OCI-LY7 (cell line): ENCODE measurements around the gene VHLL. TPM values are rescaled to one million over a fixed set of nuclear protein-coding genes. Genes with fewer than 3 reads are reported as not detected.

ENCODE experiments used
- BruUV-seq: library from RNA; stranded (reverse); fragments of 400-500 nt; replicated peaks from 2 replicates; lab custom pipeline; 2021; lab: Mats Ljungman, UMichigan
- CTCF ChIA-PET: fragments of 300-600 bp; sonication (Branson Sonifier 250); formaldehyde crosslinking; loops from one replicate; lab custom pipeline; 2022; ENCODE audit warnings: antibody characterized with exemption; ENCODE audit not compliant: unreplicated experiment; lab: Charles Lee
- POLR2A ChIA-PET: fragments of 300-600 bp; sonication (Branson Sonifier 250); formaldehyde crosslinking; loops from one replicate; lab custom pipeline; 2022; ENCODE audit warnings: antibody characterized with exemption; lab: Charles Lee
- DNase-seq: peaks from one replicate; pipeline ENCODE4 v3.0.0-alpha.2; 2015; ENCODE audit warnings: low spot score
- H2AFZ ChIP-seq: fragments of 200-600 bp; sonication (generic), shearing (Covaris generic); 2 replicates; pipeline ENCODE4 v1.6.1; 2014; ENCODE audit warnings: mild to moderate bottlenecking, antibody characterized with exemption, low read length, moderate library complexity
- H3K27ac ChIP-seq: fragments of 200-600 bp; sonication (generic); 2 replicates; pipeline ENCODE4 v1.5.1; 2014; ENCODE audit warnings: mixed run types, low read depth, mild to moderate bottlenecking, moderate library complexity, low read length, inconsistent platforms; ENCODE audit not compliant: poor library complexity, severe bottlenecking
- H3K36me3 ChIP-seq: fragments of 200-600 bp; sonication (generic); 2 replicates; pipeline ENCODE4 v1.6.1; 2014; ENCODE audit warnings: mild to moderate bottlenecking, antibody characterized with exemption, low read length, moderate library complexity, mixed read lengths; ENCODE audit not compliant: insufficient read depth
- H3K4me1 ChIP-seq: fragments of 200-600 bp; sonication (generic); 2 replicates; pipeline ENCODE4 v1.5.1; 2014; ENCODE audit warnings: mild to moderate bottlenecking, low read length; ENCODE audit not compliant: insufficient read depth, poor library complexity, severe bottlenecking
- H3K4me2 ChIP-seq: fragments of 200-600 bp; sonication (generic); 2 replicates; pipeline ENCODE4 v1.6.1; 2014; ENCODE audit warnings: mild to moderate bottlenecking, low read length
- H3K4me3 ChIP-seq: fragments of 200-600 bp; sonication (generic); 2 replicates; pipeline ENCODE4 v1.5.1; 2014; ENCODE audit warnings: mild to moderate bottlenecking, low read depth, low read length; ENCODE audit not compliant: poor library complexity, severe bottlenecking
- H3K79me2 ChIP-seq: fragments of 200-600 bp; sonication (generic); 2 replicates; pipeline ENCODE4 v1.6.1; 2016; ENCODE audit warnings: low read depth, mild to moderate bottlenecking, low read length, moderate library complexity, mixed read lengths; ENCODE audit not compliant: insufficient read depth
- H3K9me2 ChIP-seq: fragments of 200-600 bp; sonication (generic); 2 replicates; pipeline ENCODE4 v1.6.1; 2016; ENCODE audit warnings: mild to moderate bottlenecking, low read length, mixed read lengths; ENCODE audit not compliant: insufficient read depth
- H3K9me3 ChIP-seq: fragments of 200-600 bp; sonication (generic); 2 replicates; pipeline ENCODE4 v1.6.1; 2014; ENCODE audit warnings: mild to moderate bottlenecking, mixed run types, low read length, mixed read lengths
- H4K20me1 ChIP-seq: fragments of 200-600 bp; sonication (generic); 2 replicates; pipeline ENCODE4 v1.6.1; 2014; ENCODE audit warnings: mild to moderate bottlenecking, antibody characterized with exemption, low read length, moderate library complexity, mixed read lengths; ENCODE audit not compliant: insufficient read depth
- EZH2phosphoT487 ChIP-seq: fragments of 200-600 bp; sonication (generic); IDR thresholded peaks from 2 replicates; pipeline ENCODE4 v1.6.1; 2018; ENCODE audit warnings: low read depth, borderline replicate concordance, mild to moderate bottlenecking, mixed run types, antibody characterized with exemption, low read length, moderate library complexity, mixed read lengths
- intact Hi-C: fragments of 100-400 bp; cut with micrococcal nuclease; formaldehyde crosslinking; loops from one replicate; pipeline ENCODE4 v1.10.0; 2022; ENCODE audit not compliant: unreplicated experiment
- total RNA-seq, 2 experiments: library from RNA; depleted of rRNA in 1 of 2; stranded (reverse); fragments of >200 nt in 1 of 2; shearing (Covaris generic) in 1 of 2; gene quantifications; 2 replicates each; pipeline ENCODE4 v1.2.3, GENCODE V29; 2014 to 2022
- TF ChIP-seq, protein P1 (sequence below): fragments of 200-600 bp; sonication (generic); conservative IDR thresholded peaks from 2 replicates; pipeline ENCODE4 v1.5.1; 2014; ENCODE audit warnings: mild to moderate bottlenecking, antibody characterized with exemption, low read length, moderate library complexity, mixed read lengths

Gene VHLL
- total RNA-seq, 2 experiments from 2014 or later, result 0.63 TPM; not detected in 1

- Histone ChIP-seq H3K4me2 (no peak overlapping the region), H4K20me1 (no peaks in the 10 kb centered on the region), H3K9me2 (no peaks in the 10 kb centered on the region), H3K79me2 (no peaks in the 10 kb centered on the region), H2AFZ (no peak overlapping the region), H3K4me1 (no peaks in the 10 kb centered on the region), H3K9me3 (no peaks in the 10 kb centered on the region), H3K36me3 (peaks cover 88% of the 10 kb centered on the region), H3K27ac (no peak overlapping the region), H3K4me3 (no peak overlapping the region)
- CTCF ChIA-PET, result no interaction called here
- no peak for DNase-seq
- TF ChIP-seq, protein P1, sequence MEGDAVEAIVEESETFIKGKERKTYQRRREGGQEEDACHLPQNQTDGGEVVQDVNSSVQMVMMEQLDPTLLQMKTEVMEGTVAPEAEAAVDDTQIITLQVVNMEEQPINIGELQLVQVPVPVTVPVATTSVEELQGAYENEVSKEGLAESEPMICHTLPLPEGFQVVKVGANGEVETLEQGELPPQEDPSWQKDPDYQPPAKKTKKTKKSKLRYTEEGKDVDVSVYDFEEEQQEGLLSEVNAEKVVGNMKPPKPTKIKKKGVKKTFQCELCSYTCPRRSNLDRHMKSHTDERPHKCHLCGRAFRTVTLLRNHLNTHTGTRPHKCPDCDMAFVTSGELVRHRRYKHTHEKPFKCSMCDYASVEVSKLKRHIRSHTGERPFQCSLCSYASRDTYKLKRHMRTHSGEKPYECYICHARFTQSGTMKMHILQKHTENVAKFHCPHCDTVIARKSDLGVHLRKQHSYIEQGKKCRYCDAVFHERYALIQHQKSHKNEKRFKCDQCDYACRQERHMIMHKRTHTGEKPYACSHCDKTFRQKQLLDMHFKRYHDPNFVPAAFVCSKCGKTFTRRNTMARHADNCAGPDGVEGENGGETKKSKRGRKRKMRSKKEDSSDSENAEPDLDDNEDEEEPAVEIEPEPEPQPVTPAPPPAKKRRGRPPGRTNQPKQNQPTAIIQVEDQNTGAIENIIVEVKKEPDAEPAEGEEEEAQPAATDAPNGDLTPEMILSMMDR, result no peak
- no peak for TF ChIP-seq EZH2phosphoT487
- BruUV-seq, result no TSS peak
- POLR2A ChIA-PET, result no interaction called here
- intact Hi-C loops, result no loop called here
These were observed 41.4 kb downstream of the VHLL start for GRCh38 chr1:156257711-156258110.

DNA sequence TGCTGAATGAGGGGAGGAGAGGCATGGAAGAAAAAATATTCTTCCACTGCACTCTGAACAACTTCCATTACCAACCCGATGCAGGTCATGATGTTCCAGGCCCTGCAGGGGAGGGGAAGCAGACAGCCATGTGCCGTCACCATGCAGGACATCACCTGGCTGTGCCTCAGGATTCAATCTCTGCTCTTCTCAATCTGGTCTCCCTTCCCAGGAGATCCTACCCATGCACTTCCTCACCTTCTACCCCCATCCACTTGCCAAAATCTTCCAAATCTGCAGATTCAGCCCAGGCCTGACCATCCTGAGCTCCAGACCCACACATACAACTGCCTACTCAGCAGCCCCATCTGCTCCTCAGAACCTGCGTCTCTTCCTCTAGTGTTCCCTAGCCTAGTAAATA lies 45.5 kb downstream of the VHLL start:
- Histone ChIP-seq H3K9me2 (no peaks in the 10 kb centered on the region), H3K79me2 (no peaks in the 10 kb centered on the region), H3K4me1 (no peaks in the 10 kb centered on the region), H3K27ac (no peak overlapping the region), H3K4me3 (no peak overlapping the region), H3K36me3 (peaks cover 92% of the 10 kb centered on the region), H2AFZ (no peak overlapping the region), H3K4me2 (no peak overlapping the region), H4K20me1 (no peaks in the 10 kb centered on the region; the same call in 1 of the 2 replicates), H3K9me3 (no peaks in the 10 kb centered on the region)
- intact Hi-C loops, result no loop called here
- ChIA-PET CTCF (no interaction called here), POLR2A (no interaction called here)
- no peak for DNase-seq
- TF ChIP-seq, protein P1, result no peak
- no peak for TF ChIP-seq EZH2phosphoT487
- BruUV-seq, result no TSS peak

DNA sequence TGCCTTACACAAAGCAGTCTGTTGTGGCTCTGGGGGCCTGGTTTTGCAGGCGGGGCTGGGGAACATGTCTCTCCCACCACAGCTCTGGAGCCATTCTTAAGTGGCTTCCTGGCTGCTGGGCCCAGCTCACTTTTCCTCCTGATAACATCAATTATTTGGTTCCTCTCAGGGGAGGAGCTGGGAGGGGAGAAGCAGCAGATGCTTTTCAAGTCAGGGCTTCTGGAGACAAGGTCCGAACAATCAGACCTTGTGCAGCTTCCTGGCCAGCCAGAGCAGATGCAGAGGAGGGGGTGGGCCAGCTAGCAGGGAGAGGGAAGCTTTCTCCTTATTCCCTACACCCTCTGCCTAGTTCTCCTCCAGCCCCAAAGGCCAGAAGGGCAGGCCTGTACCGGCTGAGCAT lies 47.6 kb downstream of the VHLL start:
- ChIA-PET CTCF (no interaction called here), POLR2A (no interaction called here)
- no TSS peak for BruUV-seq
- H3K9me2 ChIP-seq, result no peaks in the 10 kb centered on the region
- H3K4me1 ChIP-seq, result no peaks in the 10 kb centered on the region
- no peaks in the 10 kb centered on the region for H3K79me2 ChIP-seq
- no peak overlapping the region for H3K4me2 ChIP-seq
- H3K36me3 ChIP-seq, result peaks cover 74% of the 10 kb centered on the region
- H3K27ac ChIP-seq, result no peak overlapping the region
- intact Hi-C loops, result no loop called here
- H2AFZ ChIP-seq, result no peak overlapping the region
- no peak overlapping the region for H3K4me3 ChIP-seq
- H4K20me1 ChIP-seq, result no peaks in the 10 kb centered on the region; the same call in 1 of the 2 replicates
- H3K9me3 ChIP-seq, result no peaks in the 10 kb centered on the region
- no peak for DNase-seq
- TF ChIP-seq, protein P1, result no peak
- no peak for TF ChIP-seq EZH2phosphoT487
